HepG2 (cell line): ENCODE measurements around the gene PAQR6. TPM values are rescaled to one million over a fixed set of nuclear protein-coding genes. Genes with fewer than 3 reads are reported as not detected.

Source experiments
- ARNT2 ChIP-seq: sonication (generic); formaldehyde crosslinking; IDR thresholded peaks from 2 replicates; pipeline ENCODE4 v1.8.0; 2022; ENCODE audit warnings: mild to moderate bottlenecking, low read depth, missing genetic modification reagents, moderate library complexity
- BATF2 ChIP-seq: sonication (generic); formaldehyde crosslinking; IDR thresholded peaks from 2 replicates; pipeline ENCODE4 v1.8.0; 2022; ENCODE audit warnings: mild to moderate bottlenecking, missing genetic modification reagents, moderate library complexity
- BORCS8-MEF2B ChIP-seq: sonication (generic); formaldehyde crosslinking; IDR thresholded peaks from 2 replicates; pipeline ENCODE4 v1.8.0; 2022; ENCODE audit warnings: mild to moderate bottlenecking, missing genetic modification reagents
- DPF2 ChIP-seq: sonication (generic); formaldehyde crosslinking; IDR thresholded peaks from 2 replicates; pipeline ENCODE4 v1.4.0; 2020; ENCODE audit warnings: mild to moderate bottlenecking, low read depth, missing genetic modification reagents, borderline replicate concordance
- HNF4A ChIP-seq: sonication (generic); formaldehyde crosslinking; IDR thresholded peaks from 2 replicates; pipeline ENCODE4 v1.4.0; 2020; ENCODE audit warnings: missing genetic modification reagents
- KDM2A ChIP-seq: sonication (generic); formaldehyde crosslinking; IDR thresholded peaks from 2 replicates; pipeline ENCODE4 v1.4.0; 2020; ENCODE audit warnings: low read depth, missing genetic modification reagents, borderline replicate concordance
- MEF2D ChIP-seq: sonication (generic); formaldehyde crosslinking; IDR thresholded peaks from 2 replicates; pipeline ENCODE4 v1.5.1; 2020; ENCODE audit warnings: mild to moderate bottlenecking, missing genetic modification reagents
- MEIS2 ChIP-seq: sonication (generic); formaldehyde crosslinking; IDR thresholded peaks from 2 replicates; pipeline ENCODE4 v1.9.0; 2021; ENCODE audit warnings: mild to moderate bottlenecking, missing genetic modification reagents
- MLLT10 ChIP-seq: sonication (generic); formaldehyde crosslinking; IDR thresholded peaks from 2 replicates; pipeline ENCODE4 v1.4.0; 2020; ENCODE audit warnings: missing genetic modification reagents
- NFIB ChIP-seq: sonication (generic); formaldehyde crosslinking; IDR thresholded peaks from 2 replicates; pipeline ENCODE4 v1.9.0; 2021; ENCODE audit warnings: missing genetic modification reagents, mild to moderate bottlenecking, borderline replicate concordance
- PHF8 ChIP-seq: sonication (generic); formaldehyde crosslinking; IDR thresholded peaks from 2 replicates; pipeline ENCODE4 v1.5.0; 2020; ENCODE audit warnings: missing genetic modification reagents
- POLR2A ChIP-seq, 2 experiments: IDR thresholded peaks; 2 replicates each; pipeline ENCODE4 v1.6.1; 2011; ENCODE audit warnings: low read depth in 2 of 2, low read length in 2 of 2, mild to moderate bottlenecking in 1 of 2, moderate library complexity in 1 of 2; ENCODE audit not compliant: insufficient read depth in 1 of 2
- POLR2AphosphoS5 ChIP-seq: IDR thresholded peaks from 2 replicates; pipeline ENCODE4 v1.6.1; 2012; ENCODE audit warnings: low read depth, low read length
- RBFOX2 ChIP-seq: fragments of 200-400 bp; formaldehyde crosslinking; IDR thresholded peaks from 2 replicates; pipeline ENCODE4 v1.6.1; 2017; ENCODE audit warnings: low read depth, mild to moderate bottlenecking, low read length
- RBM39 ChIP-seq: fragments of 200-400 bp; formaldehyde crosslinking; IDR thresholded peaks from one replicate; pipeline ENCODE4 v1.6.1; 2018; ENCODE audit warnings: antibody characterized with exemption, mild to moderate bottlenecking, low read depth, low read length; ENCODE audit not compliant: poor library complexity, severe bottlenecking
- SRSF9 ChIP-seq: fragments of 200-400 bp; formaldehyde crosslinking; IDR thresholded peaks from 2 replicates; pipeline ENCODE4 v1.6.1; 2018; ENCODE audit warnings: borderline replicate concordance, mild to moderate bottlenecking, low read depth, low read length; ENCODE audit not compliant: insufficient read depth, poor library complexity, severe bottlenecking
- ZKSCAN8 ChIP-seq: IDR thresholded peaks from 2 replicates; pipeline ENCODE4 v1.6.1; 2016; ENCODE audit warnings: borderline replicate concordance, missing genetic modification reagents, missing compliant biosample characterization
- ZMYM4 ChIP-seq: sonication (generic); formaldehyde crosslinking; IDR thresholded peaks from 2 replicates; pipeline ENCODE4 v1.8.1; 2023; ENCODE audit warnings: mild to moderate bottlenecking, missing genetic modification reagents
- ZNF235 ChIP-seq: sonication (generic); formaldehyde crosslinking; IDR thresholded peaks from 2 replicates; pipeline ENCODE4 v1.8.1; 2023; ENCODE audit warnings: mild to moderate bottlenecking, missing genetic modification reagents, borderline replicate concordance
- ZNF251 ChIP-seq: sonication (generic); formaldehyde crosslinking; IDR thresholded peaks from 2 replicates; pipeline ENCODE4 v1.9.0; 2021; ENCODE audit warnings: mild to moderate bottlenecking, missing genetic modification reagents
- ZNF281 ChIP-seq: sonication (generic); formaldehyde crosslinking; IDR thresholded peaks from 2 replicates; pipeline ENCODE4 v1.4.0; 2020; ENCODE audit warnings: missing genetic modification reagents, borderline replicate concordance
- ZNF33B ChIP-seq: sonication (generic); formaldehyde crosslinking; IDR thresholded peaks from 2 replicates; pipeline ENCODE4 v1.5.1; 2020; ENCODE audit warnings: mild to moderate bottlenecking, missing genetic modification reagents
- ZNF563 ChIP-seq: sonication (generic); formaldehyde crosslinking; IDR thresholded peaks from 2 replicates; pipeline ENCODE4 v1.8.0; 2022; ENCODE audit warnings: mild to moderate bottlenecking, moderate library complexity, missing genetic modification reagents
- ZNF660 ChIP-seq: sonication (generic); formaldehyde crosslinking; IDR thresholded peaks from 2 replicates; pipeline ENCODE4 v1.5.1; 2020; ENCODE audit warnings: mild to moderate bottlenecking, low read depth, missing genetic modification reagents, borderline replicate concordance
- polyA plus RNA-seq, 8 experiments: library from polyadenylated mRNA; depleted of rRNA in 3 of 8; stranded (reverse) in 7 of 8; unstranded in 1 of 8; fragments of >200 nt; fragmentation: Illumina TruSeq in 4 of 8; extraction: Trizol in 4 of 8; gene quantifications; 2 replicates each; pipeline versions ENCODE4 v1.2.1 to v1.2.3, GENCODE V29; 2011 to 2016; ENCODE audit warnings: low read depth in 4 of 8, missing spikeins in 1 of 8, mixed read lengths in 1 of 8; ENCODE audit not compliant: insufficient read depth in 1 of 8
- total RNA-seq, 5 experiments: library from RNA; depleted of rRNA; stranded (reverse); fragments of >200 nt; fragmentation: Illumina TruSeq; extraction: Trizol; gene quantifications; 2 replicates each; pipeline ENCODE4 v1.2.3, GENCODE V29; 2016; ENCODE audit warnings: low read depth in 1 of 5
- TF ChIP-seq, protein P1 (sequence below): sonication (generic); formaldehyde crosslinking; IDR thresholded peaks from 2 replicates; pipeline ENCODE4 v1.5.0; 2020; ENCODE audit warnings: mild to moderate bottlenecking, missing genetic modification reagents

The PAQR6 gene
- total and polyA plus RNA-seq, 2 of the 13 experiments (the other 11 are each of a cell fraction or from before 2014, with no cell fraction given): 0.82 to 1.4 TPM

DNA sequence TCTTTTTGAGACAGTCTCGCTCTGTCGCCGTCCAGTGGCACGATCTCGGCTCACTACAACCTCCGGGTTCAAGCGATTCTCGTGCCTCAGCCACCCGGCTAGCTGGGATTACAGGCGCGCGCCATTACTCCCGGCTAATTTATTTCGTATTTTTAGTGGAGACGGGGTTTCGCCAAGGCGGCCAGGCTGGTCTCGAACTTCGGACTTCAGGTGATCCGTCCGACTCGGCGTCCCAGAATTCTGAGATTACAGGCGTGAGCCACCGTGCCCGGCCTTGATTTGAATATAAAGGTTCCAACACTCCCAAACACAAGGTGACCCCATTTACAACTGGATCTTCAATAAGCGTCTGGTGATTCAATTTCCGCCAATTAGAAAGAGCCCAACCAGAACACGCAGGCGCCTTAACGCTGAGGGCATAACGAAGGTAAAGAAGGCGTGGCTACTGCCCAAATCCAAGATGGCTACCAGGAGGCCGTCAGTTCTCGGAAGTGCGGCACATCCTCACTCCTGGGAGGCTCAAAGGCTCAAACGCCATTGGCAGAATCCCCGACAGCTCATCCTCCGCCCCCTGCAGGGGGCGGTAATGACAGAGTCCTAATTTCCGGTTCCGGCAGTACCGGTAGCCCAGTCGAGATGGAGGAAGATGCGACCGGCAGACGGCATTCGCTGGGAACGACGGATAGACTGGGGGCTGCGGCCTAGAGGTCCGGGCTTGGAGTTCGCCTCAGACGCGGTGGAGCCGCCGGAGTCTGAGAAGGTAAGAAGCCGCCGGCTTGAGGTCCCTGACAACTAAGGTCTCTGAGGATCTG, 54.2 kb downstream of the PAQR6 start, which contains the start of gene SLC25A44 (continued):
- TF ChIP-seq ZNF281 (CRISPR knock-in tag): no peak
- no peak for TF ChIP-seq NFIB (CRISPR knock-in tag)
- no peak for TF ChIP-seq ZNF251 (CRISPR knock-in tag)
- no peak for TF ChIP-seq MEIS2
- peak; percentile 78; the same call in 1 of the 2 replicates for TF ChIP-seq KDM2A (CRISPR knock-in tag)
- TF ChIP-seq DPF2 (CRISPR knock-in tag): no peak
- no peak for TF ChIP-seq MEF2D (CRISPR knock-in tag)
- TF ChIP-seq ZNF660 (CRISPR knock-in tag): no peak
- no peak for TF ChIP-seq BATF2 (CRISPR knock-in tag)
- no peak for TF ChIP-seq SRSF9
- TF ChIP-seq BORCS8-MEF2B: no peak
- TF ChIP-seq POLR2A (IDR thresholded peaks at IDR 0.05; ENCODE audit: insufficient read depth in 1 of 2, low read depth in 2 of 2, low read length in 2 of 2): peak; percentile 64 to 68
- no peak; the same call in 1 of the 2 replicates for TF ChIP-seq ZNF563 (CRISPR knock-in tag)
- TF ChIP-seq ZKSCAN8 (CRISPR knock-in tag): no peak
- no peak for TF ChIP-seq ZNF33B (CRISPR knock-in tag)
- no peak for TF ChIP-seq ZNF235
- TF ChIP-seq PHF8: peak; percentile 66
- no peak for TF ChIP-seq HNF4A (CRISPR knock-in tag)
- TF ChIP-seq ZMYM4 (CRISPR knock-in tag): peak; percentile 85
- peak; percentile 71; the same call in 1 of the 2 replicates for TF ChIP-seq ARNT2 (CRISPR knock-in tag)
- TF ChIP-seq POLR2AphosphoS5: peak; percentile 77
- no peak for TF ChIP-seq MLLT10 (CRISPR knock-in tag)
- no peak for TF ChIP-seq RBM39
- peak; percentile 49; the same call in 1 of the 2 replicates for TF ChIP-seq RBFOX2
- TF ChIP-seq, protein P1, sequence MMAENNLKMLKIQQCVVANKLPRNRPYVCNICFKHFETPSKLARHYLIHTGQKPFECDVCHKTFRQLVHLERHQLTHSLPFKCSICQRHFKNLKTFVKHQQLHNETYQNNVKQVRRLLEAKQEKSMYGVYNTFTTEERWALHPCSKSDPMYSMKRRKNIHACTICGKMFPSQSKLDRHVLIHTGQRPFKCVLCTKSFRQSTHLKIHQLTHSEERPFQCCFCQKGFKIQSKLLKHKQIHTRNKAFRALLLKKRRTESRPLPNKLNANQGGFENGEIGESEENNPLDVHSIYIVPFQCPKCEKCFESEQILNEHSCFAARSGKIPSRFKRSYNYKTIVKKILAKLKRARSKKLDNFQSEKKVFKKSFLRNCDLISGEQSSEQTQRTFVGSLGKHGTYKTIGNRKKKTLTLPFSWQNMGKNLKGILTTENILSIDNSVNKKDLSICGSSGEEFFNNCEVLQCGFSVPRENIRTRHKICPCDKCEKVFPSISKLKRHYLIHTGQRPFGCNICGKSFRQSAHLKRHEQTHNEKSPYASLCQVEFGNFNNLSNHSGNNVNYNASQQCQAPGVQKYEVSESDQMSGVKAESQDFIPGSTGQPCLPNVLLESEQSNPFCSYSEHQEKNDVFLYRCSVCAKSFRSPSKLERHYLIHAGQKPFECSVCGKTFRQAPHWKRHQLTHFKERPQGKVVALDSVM (CRISPR knock-in tag): peak; percentile 89
